Measurements from ENCODE around the gene LARGE1.
A peak's percentile ranks its signal among the peaks of the same experiment; 100 is the strongest.

Gene LARGE1

DNA sequence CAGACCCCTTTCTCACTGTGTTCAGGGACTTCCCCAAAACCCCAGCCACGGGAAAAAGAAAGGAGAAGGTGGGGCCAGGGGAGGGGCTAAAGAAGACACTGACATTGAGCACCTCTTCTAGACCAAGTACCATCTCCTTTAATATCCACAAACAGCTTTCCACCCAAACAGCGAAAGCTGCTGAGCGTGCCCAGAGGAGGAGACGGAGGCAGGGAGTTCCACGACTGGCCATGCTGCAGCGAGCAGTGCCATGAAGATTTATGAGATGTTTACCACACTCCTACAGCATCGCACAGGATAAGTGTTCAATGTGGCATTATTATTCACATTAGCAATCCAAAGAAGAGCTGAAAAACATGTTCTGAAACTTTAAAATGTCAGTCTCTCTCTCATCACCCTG, 127.4 kb downstream of the LARGE1 start:
- DNase-seq (ENCODE audit: low read depth, low spot score): no peak
- in situ Hi-C loops (cut with HindIII; ENCODE audit: low sequenced_read_pairs): no loop called here
- H3K4me3 ChIP-seq (ENCODE audit: low read depth, low read length): no peak overlapping the region
- TF ChIP-seq, protein P1, sequence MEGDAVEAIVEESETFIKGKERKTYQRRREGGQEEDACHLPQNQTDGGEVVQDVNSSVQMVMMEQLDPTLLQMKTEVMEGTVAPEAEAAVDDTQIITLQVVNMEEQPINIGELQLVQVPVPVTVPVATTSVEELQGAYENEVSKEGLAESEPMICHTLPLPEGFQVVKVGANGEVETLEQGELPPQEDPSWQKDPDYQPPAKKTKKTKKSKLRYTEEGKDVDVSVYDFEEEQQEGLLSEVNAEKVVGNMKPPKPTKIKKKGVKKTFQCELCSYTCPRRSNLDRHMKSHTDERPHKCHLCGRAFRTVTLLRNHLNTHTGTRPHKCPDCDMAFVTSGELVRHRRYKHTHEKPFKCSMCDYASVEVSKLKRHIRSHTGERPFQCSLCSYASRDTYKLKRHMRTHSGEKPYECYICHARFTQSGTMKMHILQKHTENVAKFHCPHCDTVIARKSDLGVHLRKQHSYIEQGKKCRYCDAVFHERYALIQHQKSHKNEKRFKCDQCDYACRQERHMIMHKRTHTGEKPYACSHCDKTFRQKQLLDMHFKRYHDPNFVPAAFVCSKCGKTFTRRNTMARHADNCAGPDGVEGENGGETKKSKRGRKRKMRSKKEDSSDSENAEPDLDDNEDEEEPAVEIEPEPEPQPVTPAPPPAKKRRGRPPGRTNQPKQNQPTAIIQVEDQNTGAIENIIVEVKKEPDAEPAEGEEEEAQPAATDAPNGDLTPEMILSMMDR (IDR thresholded peaks at IDR 0.05; ENCODE audit: low read depth, low read length): no peak

DNA sequence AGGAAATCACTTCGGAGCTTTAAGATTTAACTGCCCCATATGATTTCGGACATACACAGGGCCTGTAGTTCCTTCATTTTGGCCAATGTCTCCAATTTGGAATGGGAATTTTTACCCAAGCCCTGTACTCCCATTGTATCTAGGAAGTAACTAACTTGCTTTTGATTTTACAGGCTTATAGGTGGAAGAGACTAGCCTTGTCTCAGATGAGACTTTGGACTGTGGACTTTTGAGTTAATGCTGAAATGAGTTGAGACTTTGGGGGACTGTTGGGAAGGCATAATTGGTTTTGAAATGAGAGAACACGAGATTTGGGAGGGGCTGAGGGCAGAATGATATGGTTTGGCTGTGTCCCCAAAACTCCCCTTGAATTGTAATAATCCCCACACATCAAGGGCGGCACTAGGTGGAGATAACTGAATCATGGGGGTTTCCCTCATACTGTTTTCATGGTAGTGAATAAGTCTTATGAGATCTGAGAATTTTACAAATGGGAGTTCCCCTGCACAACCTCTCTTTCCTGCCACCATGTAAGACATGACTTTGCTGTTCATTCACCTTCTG, 130.5 kb downstream of the LARGE1 start:
- DNase-seq (ENCODE audit: low read depth, low spot score): no peak
- TF ChIP-seq, protein P1 (IDR thresholded peaks at IDR 0.05; ENCODE audit: low read depth, low read length): no peak
- H3K4me3 ChIP-seq (ENCODE audit: low read depth, low read length): no peak overlapping the region
- in situ Hi-C loops (cut with HindIII; ENCODE audit: low sequenced_read_pairs): no loop called here

DNA sequence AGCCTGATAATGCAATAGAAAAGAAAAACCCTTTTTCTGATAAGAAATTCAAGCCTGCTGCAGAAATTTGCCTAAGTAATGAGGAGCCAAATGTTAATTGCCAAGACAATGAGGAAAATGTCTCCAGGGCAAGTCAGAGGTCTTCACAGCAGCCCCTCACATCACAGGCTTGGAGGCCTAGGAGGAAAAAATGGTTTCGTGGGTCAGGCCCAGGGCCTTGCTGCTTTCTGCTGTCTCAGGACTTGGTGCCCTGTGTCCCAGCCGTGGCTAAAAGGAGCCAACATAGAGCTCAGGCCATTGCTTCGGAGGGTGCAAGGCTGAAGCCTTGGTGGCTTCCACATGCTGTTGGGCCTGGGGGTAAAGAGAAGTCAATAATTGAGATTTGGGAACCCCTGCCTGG, 131.3 kb downstream of the LARGE1 start:
- TF ChIP-seq, protein P1 (IDR thresholded peaks at IDR 0.05; ENCODE audit: low read depth, low read length): no peak
- DNase-seq (ENCODE audit: low read depth, low spot score): no peak
- H3K4me3 ChIP-seq (ENCODE audit: low read depth, low read length): no peak overlapping the region
- in situ Hi-C loops (cut with HindIII; ENCODE audit: low sequenced_read_pairs): no loop called here

DNA sequence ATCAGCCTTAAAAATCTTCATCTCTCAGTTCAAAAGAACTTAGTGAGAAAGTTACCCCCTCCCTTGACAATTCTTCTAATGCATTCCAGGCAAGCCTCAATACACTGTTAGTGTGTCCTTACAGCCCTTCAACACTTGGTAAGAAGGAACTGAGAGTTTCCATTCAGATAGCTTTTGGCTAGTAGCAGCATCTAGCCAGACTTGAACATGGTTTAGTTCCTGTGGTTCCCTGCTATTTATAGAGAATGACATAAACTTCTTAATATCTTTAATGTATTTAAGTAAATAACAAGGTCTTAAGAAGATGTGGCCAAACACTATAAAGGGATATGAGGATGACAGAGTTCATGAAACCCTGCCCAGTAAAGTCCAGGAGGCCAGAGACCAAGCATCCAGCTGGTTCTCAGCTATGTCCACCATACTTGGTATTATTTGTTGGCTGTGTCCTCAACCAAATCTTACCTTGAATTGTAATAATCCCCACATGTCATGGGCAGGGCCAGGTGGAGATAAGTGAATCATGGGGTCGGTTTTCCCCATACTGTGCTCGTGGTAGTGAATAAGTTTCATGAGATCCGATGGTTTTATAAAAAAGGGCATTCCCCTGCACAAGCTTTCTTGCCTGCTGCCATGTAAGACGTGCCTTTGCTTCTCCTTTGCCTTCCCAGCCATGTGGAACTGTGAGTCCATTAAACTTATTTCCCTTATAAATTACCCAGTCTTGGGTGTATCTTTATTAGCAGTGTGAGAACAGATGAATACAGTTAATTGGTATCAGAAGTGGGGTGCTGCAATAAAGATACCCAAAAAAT, 132.4 kb downstream of the LARGE1 start:
- no peak overlapping the region for H3K4me3 ChIP-seq (ENCODE audit: low read depth, low read length)
- no peak for DNase-seq (ENCODE audit: low read depth, low spot score)
- TF ChIP-seq, protein P1 (IDR thresholded peaks at IDR 0.05; ENCODE audit: low read depth, low read length): no peak
- in situ Hi-C loops (cut with HindIII; ENCODE audit: low sequenced_read_pairs): no loop called here

DNA sequence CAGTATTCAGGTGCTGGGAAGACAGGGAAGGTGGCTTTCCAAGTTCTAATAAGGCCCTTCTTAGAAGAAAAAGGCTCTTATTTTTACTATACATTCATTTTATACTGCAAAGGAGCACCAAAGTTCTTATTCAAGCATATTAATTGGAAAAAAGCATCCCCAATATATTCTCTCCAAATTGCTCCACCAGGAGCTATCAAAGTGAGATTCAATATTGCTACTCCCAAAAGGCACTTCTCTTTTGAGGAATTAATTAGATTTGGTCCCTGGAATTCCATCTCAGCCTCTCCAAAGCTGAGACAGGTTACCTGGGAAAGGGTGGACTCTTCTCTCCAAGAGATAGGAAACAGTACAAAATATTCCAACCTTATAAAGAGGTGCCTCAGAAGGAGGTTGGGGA, 134.1 kb downstream of the LARGE1 start:
- TF ChIP-seq, protein P1 (IDR thresholded peaks at IDR 0.05; ENCODE audit: low read depth, low read length): no peak
- no peak for DNase-seq (ENCODE audit: low read depth, low spot score)
- no peak overlapping the region for H3K4me3 ChIP-seq (ENCODE audit: low read depth, low read length)
- in situ Hi-C loops (cut with HindIII; ENCODE audit: low sequenced_read_pairs): no loop called here

DNA sequence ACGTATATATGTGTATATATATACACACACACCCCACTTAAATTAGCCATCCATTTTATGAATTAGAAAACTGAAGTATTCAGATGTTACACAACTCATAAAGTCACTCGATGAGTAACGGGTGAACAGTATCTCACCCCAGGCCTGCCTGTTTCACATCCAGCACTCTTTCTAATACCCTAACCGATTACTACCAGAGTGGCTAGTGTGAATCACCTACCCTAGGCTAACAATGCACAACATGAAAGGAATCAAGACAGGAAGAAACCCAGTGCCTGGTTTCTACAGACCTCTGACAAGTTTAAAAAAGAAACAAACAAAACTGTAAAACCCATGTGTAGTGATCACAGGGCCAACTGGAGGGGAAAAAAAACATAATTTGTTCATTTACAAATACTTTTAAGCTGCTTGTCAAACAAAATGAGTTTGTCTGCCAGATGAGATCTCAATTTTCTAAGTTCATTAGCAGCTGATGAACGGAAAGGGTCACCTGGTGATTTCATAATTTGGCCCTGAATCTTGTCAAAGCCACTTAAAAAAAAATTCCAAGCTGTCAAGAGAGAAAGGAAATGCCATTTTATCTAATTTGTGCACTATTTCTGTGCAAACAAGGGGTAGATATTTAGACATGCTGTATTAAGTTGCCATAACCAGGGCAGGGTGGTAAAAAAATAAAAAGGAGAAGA, 134.8 kb downstream of the LARGE1 start:
- H3K4me3 ChIP-seq (ENCODE audit: low read depth, low read length): no peak overlapping the region
- DNase-seq (ENCODE audit: low read depth, low spot score): peak; percentile 7
- TF ChIP-seq, protein P1 (IDR thresholded peaks at IDR 0.05; ENCODE audit: low read depth, low read length): no peak
- in situ Hi-C loops (cut with HindIII; ENCODE audit: low sequenced_read_pairs): no loop called here

Data from astrocyte of the spinal cord (primary cell).